GM12865 (cell line): ENCODE data around the gene CCNY.

Experiments
- DNase-seq: peaks from one replicate; pipeline ENCODE4 v3.0.0; 2010; ENCODE audit warnings: low read depth
- H3K4me3 ChIP-seq: 2 replicates; pipeline ENCODE4 v1.5.1; 2011; ENCODE audit warnings: mild to moderate bottlenecking, low read depth, low read length, control low read depth
- TF ChIP-seq, protein P1 (sequence below): IDR thresholded peaks from 2 replicates; pipeline ENCODE4 v1.5.1; 2011; ENCODE audit warnings: low read length, control low read depth, low read depth, inconsistent platforms; ENCODE audit not compliant: insufficient read depth; ENCODE audit errors: missing control alignments

CCNY gene

DNA sequence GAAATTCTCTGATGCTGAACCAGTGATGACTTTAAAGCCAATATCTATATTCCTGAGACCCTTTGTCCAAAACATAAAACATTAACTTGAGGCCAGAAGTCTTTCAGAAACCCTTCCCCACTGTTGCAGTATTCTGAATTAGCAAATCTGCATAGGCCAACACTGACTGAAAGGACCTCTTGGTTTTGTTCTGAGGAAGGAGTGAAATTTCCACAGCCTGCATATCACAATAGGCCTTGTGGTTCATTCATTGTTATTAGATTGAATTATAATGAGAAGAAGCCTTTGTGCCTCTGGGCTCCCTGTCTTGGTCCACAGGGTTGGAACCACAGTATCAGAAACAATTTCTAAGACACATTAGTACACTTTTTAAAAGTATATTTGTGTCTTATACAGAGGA is 90.3 kb downstream of the CCNY start:
- TF ChIP-seq, protein P1, sequence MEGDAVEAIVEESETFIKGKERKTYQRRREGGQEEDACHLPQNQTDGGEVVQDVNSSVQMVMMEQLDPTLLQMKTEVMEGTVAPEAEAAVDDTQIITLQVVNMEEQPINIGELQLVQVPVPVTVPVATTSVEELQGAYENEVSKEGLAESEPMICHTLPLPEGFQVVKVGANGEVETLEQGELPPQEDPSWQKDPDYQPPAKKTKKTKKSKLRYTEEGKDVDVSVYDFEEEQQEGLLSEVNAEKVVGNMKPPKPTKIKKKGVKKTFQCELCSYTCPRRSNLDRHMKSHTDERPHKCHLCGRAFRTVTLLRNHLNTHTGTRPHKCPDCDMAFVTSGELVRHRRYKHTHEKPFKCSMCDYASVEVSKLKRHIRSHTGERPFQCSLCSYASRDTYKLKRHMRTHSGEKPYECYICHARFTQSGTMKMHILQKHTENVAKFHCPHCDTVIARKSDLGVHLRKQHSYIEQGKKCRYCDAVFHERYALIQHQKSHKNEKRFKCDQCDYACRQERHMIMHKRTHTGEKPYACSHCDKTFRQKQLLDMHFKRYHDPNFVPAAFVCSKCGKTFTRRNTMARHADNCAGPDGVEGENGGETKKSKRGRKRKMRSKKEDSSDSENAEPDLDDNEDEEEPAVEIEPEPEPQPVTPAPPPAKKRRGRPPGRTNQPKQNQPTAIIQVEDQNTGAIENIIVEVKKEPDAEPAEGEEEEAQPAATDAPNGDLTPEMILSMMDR: no peak
- H3K4me3 ChIP-seq: no peak overlapping the region
- no peak for DNase-seq

- DNase-seq: no peak
- TF ChIP-seq, protein P1: no peak
- H3K4me3 ChIP-seq: no peak overlapping the region
Measured at GRCh38 chr10:35427543-35427942, 91.2 kb downstream of the CCNY start.

DNA sequence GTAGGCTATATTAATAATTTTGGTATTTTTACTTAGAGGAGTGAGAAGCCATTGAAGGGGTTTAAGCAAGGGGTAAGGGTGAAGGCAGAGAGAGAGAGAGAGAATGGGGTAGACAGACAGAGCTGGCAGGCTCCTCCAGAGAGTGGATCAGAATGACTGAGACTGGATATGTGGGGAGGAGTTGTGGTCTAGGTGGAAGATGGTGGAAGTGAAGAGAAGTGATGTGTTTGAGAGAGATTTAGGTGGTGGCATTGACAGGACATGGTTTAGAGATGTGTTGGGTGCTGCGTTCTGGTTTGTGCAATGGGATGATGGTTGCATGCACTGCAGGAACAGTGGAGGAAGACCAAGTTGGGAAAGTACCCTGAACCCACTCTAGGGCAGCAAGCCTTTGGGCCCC is 92.2 kb downstream of the CCNY start:
- no peak for DNase-seq
- TF ChIP-seq, protein P1: no peak
- H3K4me3 ChIP-seq: no peak overlapping the region

- TF ChIP-seq, protein P1: no peak
- H3K4me3 ChIP-seq: no peak overlapping the region
Measured at GRCh38 chr10:35432781-35433338, 96.6 kb downstream of the CCNY start.

DNA sequence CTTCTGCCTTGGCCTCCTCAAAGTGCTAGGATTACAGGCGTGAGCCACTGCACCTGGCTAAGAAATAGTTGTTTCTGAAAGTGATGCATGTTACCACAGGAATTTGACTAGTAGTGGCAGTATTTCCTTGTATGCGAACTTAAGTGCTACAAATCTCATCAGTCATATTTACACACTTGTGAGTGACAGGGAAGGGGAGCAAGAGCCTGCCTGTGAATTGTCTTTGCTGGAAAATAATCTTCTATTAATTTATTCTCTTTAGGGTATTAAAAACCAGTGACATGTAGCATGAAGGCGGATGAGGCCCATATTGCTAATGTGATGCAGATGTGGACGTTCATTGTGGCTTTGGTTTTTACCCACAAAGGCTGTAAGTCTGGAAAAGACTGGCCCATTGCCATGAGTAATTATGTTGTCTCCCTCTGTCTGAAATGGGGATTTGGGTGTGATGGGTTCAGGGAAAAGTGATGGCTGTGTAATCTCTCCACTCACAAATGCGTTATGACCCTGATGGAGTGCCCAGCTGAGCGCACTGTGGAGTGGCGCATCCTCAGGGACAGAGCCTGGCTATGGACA is 97.6 kb downstream of the CCNY start:
- TF ChIP-seq, protein P1: no peak
- H3K4me3 ChIP-seq: no peak overlapping the region
- DNase-seq: peak; percentile 37

More at GRCh38 chr10:35432781-35433338, 96.6 kb downstream of the CCNY start:
- no peak for DNase-seq

DNA sequence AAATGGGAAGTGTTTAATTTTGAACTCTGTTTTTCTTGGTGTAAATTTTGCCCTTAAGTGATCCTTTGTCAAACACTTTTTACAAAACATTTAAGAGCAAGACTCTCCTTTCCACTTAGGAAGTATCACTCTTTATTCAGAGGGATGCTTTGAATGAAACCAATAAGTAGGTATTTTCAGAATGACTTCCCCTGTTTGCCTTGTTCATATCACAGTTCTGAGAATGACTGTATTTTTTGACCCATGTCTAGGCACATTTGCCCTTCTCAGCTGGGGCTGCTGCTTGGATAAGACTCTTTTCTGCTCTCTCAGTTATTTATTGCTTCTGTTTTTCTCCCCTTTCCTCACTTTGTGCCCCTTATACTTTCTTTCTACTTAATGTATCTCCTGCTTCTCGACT is 98.2 kb downstream of the CCNY start:
- peak; percentile 35 for DNase-seq
- TF ChIP-seq, protein P1: no peak
- H3K4me3 ChIP-seq: no peak overlapping the region

GRCh38 chr10:35435824-35436223 is 99.5 kb downstream of the CCNY start:
- TF ChIP-seq, protein P1: no peak
- no peak for DNase-seq
- H3K4me3 ChIP-seq: no peak overlapping the region
